ENCODE measurements around the gene ABLIM2. TPM values are rescaled to one million over a fixed set of nuclear protein-coding genes. Genes with fewer than 3 reads are reported as not detected.

ABLIM2 gene
- total RNA-seq, 4 donors from 2014 or later: 9.2 to 24.0 (median 12.3) TPM

GRCh38 chr4:8115203-8115520 is 43.5 kb downstream of the ABLIM2 start:
- Histone ChIP-seq H3K36me3 (no peaks in the 10 kb centered on the region), H3K4me3 (replicated peaks in 1 of 3) (no peak overlapping the region), H3K9me3 (no peaks in the 10 kb centered on the region), H3K27me3 (no peaks in the 10 kb centered on the region), H3K4me1 (peaks cover 8 to 29% of the 10 kb centered on the region in 2 donors), H3K27ac (no peak overlapping the region)
- no peak for DNase-seq
- 79% methylated on average over 5 of the region's 5 CpGs for WGBS, 2 donors
- intact Hi-C loops (cut with DNase I): no loop called here
- no peak for TF ChIP-seq CTCF (IDR thresholded peaks at IDR 0.05)
- no peak for TF ChIP-seq POLR2A (IDR thresholded peaks at IDR 0.05)

GRCh38 chr4:8114456-8115202 is 44.0 kb downstream of the ABLIM2 start:
- no peaks in the 10 kb centered on the region for H3K36me3 ChIP-seq
- no peaks in the 10 kb centered on the region for H3K9me3 ChIP-seq
- H3K27me3 ChIP-seq: no peaks in the 10 kb centered on the region
- DNase-seq: no peak
- H3K4me1 ChIP-seq: peaks cover 8 to 29% of the 10 kb centered on the region in 2 donors
- TF ChIP-seq CTCF (IDR thresholded peaks at IDR 0.05) (no peak), POLR2A (IDR thresholded peaks at IDR 0.05) (no peak)
- H3K4me3 ChIP-seq (replicated peaks in 1 of 3): no peak overlapping the region
- 75 to 77% methylated on average over 13 to 16 of the region's 21 CpGs for WGBS, 2 donors
- intact Hi-C loops (cut with DNase I): no loop called here
- no peak overlapping the region for H3K27ac ChIP-seq

- H3K4me3 ChIP-seq (replicated peaks in 1 of 3): no peak overlapping the region
- intact Hi-C loops (cut with DNase I): no loop called here
- no peaks in the 10 kb centered on the region for H3K27me3 ChIP-seq
- DNase-seq: no peak
- H3K36me3 ChIP-seq: no peaks in the 10 kb centered on the region
- 77 to 78% methylated on average over 15 of the region's 15 CpGs for WGBS, 2 donors
- H3K9me3 ChIP-seq: no peaks in the 10 kb centered on the region
- TF ChIP-seq POLR2A (IDR thresholded peaks at IDR 0.05): no peak
- no peak overlapping the region for H3K27ac ChIP-seq
- H3K4me1 ChIP-seq: peaks cover 8 to 26% of the 10 kb centered on the region in 2 donors
Observed at GRCh38 chr4:8113611-8114377, 44.8 kb downstream of the ABLIM2 start.

GRCh38 chr4:8112672-8113071 is 45.9 kb downstream of the ABLIM2 start:
- intact Hi-C loops (cut with DNase I): no loop called here
- TF ChIP-seq CTCF (IDR thresholded peaks at IDR 0.05) (no peak), POLR2A (IDR thresholded peaks at IDR 0.05) (no peak)
- WGBS, 2 donors: 84 to 93% methylated on average over 6 to 10 of the region's 10 CpGs

GRCh38 chr4:8112036-8112576 is 46.5 kb downstream of the ABLIM2 start:
- DNase-seq: no peak
- H3K4me1 ChIP-seq: peaks cover 0 to 9% of the 10 kb centered on the region in 2 donors
- WGBS, 2 donors: 83 to 90% methylated on average over 9 of the region's 9 CpGs
- intact Hi-C loops (cut with DNase I): no loop called here
- no peak overlapping the region for H3K4me3 ChIP-seq (replicated peaks in 1 of 3)
- H3K9me3 ChIP-seq: no peaks in the 10 kb centered on the region
- TF ChIP-seq CTCF (IDR thresholded peaks at IDR 0.05): no peak
- no peak for TF ChIP-seq POLR2A (IDR thresholded peaks at IDR 0.05)
- no peak overlapping the region for H3K27ac ChIP-seq
- H3K27me3 ChIP-seq: no peaks in the 10 kb centered on the region
- H3K36me3 ChIP-seq: no peaks in the 10 kb centered on the region

More at GRCh38 chr4:8112672-8113071, 45.9 kb downstream of the ABLIM2 start:
- DNase-seq: no peak
- no peak overlapping the region for H3K4me3 ChIP-seq (replicated peaks in 1 of 3)
- peaks cover under 1 to 15% of the 10 kb centered on the region in 2 donors for H3K4me1 ChIP-seq
- H3K36me3 ChIP-seq: no peaks in the 10 kb centered on the region
- no peak overlapping the region for H3K27ac ChIP-seq
- no peaks in the 10 kb centered on the region for H3K27me3 ChIP-seq
- H3K9me3 ChIP-seq: no peaks in the 10 kb centered on the region
